HG02623 (cell line): ENCODE measurements around the gene TCF7L2.

Experiments used
- ATAC-seq: cut with Tn5 transposase; IDR thresholded peaks from one replicate; pipeline ENCODE4 v1.9.1; 2021; ENCODE audit warnings: moderate library complexity; ENCODE audit not compliant: unreplicated experiment

The TCF7L2 gene

DNA sequence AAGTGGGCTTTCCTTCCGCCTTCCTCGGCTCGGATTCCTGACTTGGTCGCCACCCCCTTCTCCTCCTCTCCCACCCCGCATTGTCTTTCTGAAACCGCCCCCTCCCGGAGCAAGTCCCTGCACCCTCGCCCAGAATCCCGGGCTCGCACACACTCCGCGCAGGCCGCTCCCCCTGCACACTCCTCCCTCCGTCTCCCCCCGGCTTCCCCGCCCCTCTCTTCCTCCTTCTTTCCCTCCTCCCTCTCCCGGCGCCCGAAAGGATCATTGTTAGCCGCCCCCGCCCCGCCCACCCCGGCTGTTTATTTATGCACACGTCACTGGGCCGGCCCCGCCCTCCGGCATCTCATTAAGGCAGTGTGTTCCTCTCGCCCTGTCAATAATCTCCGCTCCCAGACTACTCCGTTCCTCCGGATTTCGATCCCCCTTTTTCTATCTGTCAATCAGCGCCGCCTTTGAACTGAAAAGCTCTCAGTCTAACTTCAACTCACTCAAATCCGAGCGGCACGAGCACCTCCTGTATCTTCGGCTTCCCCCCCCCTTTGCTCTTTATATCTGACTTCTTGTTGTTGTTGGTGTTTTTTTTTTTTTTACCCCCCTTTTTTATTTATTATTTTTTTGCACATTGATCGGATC lies at the start of gene TCF7L2:
Gene TCF7L2 (plus strand): TSS at position 373 of the 633 bp plus-strand sequence. CDS start 510 bp downstream, outside the sequence.
- ATAC-seq, result no peak

DNA sequence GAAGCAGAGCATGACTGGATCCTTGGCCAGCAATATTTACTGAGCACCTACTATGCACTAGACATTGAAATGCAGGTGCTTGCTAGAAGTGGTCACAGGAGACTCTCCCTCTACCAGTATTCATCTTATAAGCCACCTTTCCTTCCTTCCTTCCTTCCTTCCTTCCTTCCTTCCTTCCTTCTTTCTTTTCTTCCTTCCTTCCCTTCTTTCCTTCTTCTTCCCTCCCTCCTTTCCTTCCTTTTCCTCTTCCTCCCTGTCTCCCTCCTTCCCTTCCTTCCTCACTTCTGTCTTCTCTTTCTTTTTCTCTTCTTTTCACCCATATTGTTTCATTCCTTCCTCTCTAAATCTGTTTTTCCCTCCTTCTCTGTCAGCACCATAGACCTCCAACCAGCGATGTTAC lies 47.3 kb upstream of the TCF7L2 start:
- no peak for ATAC-seq

DNA sequence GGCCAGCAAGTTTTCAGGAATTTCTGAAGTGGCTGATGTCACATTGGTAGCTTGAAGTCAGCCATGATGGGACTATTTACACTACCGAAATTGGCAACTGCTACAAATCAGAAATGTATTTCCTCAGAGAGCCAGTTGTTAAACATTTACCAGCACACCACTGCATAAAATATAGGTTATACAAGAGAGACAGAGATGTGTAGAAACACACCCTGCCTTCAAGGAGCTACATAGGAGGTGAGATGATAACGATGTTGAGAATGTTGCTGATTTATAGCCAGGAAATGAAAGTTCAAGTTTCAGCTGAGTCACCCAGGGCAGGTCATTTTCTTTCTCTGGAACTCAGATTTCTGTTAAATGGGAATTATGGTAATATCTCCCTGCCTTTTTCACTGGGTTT lies 46.0 kb upstream of the TCF7L2 start:
- no peak for ATAC-seq

DNA sequence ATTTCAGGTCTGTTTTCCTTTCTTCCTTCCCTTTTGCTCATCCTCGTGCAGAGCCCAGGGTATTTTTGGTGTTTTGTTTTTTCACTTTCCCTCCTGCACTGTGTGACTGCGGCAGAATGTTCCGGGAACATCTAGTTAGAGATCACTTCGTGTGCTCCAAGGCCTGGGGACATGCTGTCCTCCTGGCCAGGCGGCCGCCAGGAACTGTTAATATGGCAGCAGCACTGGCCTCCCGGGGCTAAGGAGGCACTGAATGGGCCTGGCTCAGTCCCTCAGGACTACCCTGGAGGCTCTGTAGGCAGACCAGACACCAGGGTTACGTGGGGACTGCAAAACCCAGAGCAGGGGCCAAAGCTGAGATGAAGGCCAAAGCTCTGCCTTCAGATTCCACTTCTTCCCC lies 43.1 kb upstream of the TCF7L2 start:
- ATAC-seq, result no peak

DNA sequence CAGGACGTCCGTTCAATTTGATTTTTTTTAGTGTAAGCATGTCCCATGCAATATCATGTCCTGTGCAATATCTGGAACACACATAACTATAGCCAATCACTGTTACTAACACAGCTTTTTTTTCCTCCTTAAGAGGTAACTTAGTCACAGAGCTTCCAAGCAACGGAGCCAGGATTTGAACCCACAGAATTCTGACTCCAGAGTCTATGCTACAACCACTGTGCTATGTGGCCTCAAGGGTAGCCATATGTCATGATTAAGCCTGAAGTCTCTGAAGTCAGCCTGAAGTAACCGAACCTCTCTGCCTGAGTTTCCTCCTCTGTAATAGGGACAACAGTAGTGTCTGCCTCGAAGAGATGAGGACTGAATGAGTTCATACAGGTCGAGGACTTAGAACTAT lies 42.2 kb upstream of the TCF7L2 start:
- ATAC-seq, result no peak

DNA sequence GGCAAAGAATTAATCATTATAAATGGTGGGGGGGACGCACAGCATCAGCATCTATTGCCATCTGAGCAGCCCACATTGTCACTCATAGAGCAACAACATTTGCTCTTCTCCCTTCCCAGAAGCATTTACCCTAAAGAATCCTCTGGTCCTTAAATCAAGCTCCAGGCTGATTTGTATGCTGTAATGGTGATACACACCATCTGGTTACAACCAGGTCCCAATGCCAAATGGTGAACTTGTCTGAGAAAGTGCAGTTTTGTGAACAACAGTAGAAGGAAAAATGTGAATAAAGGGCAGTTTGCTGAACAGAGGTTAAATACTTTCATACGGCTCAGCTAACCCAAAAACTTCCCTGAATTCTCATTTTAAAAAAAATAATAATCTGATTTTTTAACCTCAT lies 38.8 kb upstream of the TCF7L2 start:
- ATAC-seq, result no peak

DNA sequence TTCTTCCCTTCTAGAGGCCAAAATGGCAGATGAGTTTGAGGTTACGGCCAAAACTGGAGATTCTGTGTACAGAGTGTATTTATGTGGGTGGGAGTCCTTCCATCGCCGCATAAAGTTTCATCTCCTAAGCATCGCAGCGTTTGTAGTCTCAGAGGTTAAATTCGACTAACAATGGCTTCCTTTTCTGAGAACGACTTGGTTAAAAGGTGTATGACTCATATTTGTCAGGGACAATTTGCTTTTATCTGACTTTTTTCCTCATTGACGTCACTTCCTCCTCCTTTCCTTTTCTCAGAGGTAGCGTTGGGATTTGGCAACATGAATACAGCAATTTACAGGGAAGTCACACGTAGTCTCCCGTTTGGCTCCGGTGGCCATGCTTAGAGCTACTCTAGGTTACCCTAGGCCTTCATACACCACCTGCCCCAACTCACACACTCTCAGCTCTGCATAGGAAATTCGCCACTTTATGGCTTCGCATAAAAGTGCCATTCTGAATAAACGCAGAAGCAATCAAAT lies 37.6 kb upstream of the TCF7L2 start:
- no peak for ATAC-seq

DNA sequence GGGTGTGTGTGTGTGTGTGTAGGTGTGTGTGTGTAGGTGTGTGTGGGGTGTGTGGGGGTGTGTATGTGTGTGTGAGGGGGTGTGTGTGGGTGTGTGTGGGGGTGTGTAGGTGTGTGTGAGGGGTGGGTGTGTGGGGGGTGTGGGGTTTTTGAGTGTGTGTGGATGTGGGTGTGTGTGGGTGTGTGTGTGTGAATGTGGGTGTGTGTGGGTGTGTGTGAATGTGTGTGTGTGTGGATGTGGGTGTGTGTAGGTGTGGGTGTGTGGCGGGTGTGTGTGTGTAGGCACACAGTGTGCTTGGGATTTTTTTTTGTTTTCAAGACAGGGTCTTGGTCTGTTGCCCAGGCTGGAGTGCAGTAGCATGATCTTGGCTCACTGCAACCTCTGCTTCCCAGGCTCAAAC lies 36.8 kb upstream of the TCF7L2 start:
- ATAC-seq, result no peak

DNA sequence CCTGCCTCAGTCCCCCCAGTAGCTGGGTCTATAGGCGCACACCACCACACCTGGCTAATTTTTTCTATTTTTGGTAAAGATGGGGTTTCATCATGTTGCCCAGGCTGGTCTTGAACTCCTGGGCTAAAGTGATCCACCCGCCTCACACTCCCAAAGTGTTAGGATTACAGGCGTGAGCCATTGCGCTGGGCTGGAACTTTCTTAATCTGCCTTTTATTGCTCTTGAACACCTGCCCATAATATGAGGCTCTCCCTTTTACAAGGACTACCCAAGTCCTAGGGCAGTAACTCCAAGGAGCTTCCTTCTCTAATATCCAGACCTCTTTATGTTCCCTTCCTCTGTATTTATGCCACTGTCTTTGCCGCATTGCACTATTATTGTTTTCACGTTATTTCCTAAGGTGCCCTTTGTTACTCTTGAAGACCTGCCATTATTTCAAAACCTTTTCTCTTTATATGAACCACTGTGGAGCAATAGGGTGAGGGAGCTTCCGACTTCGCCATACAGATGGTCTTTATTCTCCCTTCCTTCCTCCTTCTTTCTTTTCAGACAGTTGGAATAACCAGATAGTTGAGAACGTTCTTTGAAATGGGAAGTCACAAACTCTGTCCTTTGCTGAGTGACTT lies 36.3 kb upstream of the TCF7L2 start:
- no peak for ATAC-seq

DNA sequence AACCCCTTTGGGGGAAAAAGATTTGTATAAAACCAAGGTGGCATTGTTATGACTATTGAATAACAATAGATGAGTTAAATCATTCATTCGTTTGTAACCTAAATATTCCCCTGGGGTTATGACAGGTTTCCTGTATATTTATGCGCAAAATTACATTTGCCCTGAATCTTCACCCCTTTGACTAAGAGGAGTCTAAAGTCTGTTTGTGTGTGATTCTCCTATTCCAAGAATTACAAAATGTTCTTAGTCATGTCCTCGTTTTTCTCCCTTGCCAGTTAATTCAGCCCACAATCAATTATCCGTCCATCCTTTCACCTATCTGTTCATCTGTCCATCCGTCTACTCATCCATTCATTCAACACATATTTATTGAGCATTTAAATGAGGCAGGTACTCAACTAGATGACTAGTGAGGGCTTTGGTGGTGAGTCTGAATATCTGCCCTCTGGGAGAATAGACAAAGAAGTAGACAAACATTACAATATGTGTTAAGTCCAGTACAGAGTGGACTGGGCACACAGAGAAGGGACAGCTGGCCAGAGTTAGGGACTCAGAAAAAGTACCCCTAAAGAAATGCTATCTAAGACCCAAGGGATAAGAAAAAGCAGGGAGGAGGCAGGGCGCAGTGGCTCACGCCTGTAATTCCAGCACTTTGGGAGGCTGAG lies 35.6 kb upstream of the TCF7L2 start:
- no peak for ATAC-seq

DNA sequence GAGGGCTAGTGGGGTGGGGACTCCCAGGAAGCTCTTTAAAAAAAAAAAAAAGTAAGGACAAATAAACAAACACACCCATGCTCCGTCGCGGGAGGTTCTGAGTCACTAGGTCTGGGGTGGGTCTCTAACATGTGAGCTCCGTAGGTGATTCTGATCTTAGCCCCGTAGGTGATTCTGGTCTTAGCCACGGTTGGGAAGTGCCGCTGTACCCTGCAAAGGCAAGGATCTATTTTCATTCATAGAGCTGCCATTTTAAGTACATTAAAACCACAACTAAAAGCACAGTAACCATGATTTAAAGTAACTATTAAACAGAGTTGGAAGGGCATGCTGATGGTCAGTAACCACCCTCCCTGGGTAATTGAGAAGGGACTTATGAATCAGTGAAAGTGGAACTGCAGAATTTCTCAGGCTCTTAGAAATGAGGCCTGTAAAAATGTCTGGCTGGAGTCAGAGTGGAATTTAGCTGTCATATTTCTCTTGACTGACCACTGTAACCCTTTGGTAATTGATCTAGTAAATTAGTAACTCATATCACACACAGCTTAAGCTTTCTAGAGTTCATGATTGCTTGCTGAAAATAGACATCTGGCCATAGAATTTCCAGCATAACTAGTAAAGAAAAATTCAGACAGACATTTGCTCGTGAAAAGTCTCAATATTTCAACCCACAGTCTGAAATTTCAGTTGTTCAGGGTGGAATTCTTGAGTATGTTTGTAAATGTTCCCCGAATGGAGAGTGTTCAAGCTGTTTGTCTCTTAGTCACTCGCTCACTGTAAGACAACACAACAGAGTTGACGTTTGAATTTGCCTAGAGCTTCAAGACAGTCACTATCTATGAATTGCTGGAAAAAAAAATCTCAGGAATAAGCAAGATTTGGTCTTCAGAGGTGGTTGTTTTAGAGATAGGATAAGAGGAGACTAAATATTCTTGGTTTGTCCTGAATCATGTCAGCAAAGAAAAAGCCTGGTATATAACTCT lies 34.2 kb upstream of the TCF7L2 start:
- ATAC-seq, result no peak

DNA sequence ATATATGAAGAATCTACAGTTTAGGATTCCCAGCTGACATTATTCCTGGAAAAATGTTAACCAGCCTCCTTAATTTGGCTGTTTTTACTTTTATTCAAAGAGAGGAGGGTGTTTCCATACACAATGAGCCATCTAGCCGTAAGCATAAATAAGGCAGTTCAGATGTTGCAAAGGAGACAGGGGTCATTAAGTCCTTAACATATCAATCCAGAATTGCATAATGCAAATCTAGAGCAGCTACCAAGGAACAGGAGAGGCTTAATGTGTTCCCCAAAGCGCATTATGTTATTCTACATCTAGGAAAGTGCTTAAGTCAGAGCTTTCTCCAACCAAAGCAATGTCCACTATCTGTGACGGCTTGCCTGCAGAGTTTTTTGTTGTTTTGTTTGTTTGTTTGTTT lies 32.4 kb upstream of the TCF7L2 start:
- no peak for ATAC-seq

DNA sequence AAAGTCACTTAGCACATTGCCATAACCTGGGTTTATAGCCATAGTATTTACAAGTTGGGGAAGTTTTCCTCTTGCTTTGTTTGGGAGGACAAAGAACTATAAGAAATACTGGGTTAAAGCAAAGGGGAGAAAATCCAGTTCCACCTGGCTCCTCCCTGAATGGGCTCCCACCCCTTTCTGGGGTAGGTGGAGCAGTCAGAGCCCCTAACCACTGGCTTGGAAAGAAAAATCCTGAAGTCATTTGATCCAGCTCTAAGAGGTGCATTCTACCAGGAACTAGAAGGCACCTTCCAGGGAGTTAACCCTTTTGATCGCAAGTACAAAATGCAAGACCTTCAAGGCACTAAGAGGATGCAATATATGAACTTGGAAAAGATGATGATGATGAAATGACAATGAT lies 31.3 kb upstream of the TCF7L2 start:
- no peak for ATAC-seq

DNA sequence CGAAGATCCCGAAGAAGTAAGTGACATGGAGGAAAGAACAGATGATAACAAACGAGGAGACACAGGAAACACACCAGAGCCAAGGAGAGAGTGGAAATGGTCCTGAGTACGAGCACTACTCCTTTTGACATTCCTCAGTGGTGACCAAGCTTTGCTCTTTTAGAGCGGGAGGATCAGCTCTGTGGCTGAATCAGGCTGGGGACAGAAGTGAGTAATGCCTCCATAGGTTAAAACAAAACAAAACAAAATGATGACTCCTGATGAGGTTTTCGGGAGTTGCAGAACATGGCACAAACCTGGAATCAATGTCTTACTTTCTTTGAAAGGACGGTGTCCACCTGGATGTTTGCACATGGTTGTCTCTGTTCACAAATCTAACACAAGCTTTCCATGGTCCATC lies 30.3 kb upstream of the TCF7L2 start:
- ATAC-seq, result no peak

DNA sequence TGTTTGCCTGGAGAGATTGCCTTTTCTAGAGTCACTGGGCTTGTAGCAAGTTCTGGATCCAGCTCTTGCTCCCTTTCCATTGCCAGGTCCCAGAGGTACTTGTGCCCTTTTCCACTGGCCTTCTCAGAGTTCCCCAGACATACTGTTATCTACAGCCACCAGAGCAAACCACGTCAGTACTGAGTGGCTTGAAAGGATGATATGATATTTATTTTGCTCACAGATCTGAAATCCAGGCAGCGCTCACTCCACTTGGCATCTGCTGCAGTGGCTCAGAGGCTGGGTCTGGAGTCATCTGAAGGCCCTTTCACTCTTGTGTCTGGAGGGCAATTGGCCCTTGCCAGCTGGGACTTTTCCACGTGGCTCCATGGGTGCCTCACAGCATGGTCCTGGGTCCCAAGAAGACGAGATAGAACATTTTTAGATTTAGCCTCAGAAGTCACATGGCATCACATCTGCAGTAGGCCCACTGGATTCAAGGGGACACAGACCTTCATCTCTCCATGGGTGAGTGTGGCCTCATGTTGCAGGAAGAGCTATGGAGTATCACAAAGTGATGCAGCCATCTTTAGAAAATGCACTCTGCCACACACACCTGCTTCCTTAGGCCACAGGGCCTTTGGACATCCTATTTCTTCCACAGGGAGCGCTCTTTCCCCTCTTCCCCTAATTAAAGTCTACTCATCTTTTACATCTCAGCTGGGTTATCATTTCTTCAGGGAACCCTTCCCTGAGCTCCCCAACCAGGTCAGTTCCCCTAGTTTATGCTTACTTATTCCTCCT lies 22.9 kb upstream of the TCF7L2 start:
- no peak for ATAC-seq

DNA sequence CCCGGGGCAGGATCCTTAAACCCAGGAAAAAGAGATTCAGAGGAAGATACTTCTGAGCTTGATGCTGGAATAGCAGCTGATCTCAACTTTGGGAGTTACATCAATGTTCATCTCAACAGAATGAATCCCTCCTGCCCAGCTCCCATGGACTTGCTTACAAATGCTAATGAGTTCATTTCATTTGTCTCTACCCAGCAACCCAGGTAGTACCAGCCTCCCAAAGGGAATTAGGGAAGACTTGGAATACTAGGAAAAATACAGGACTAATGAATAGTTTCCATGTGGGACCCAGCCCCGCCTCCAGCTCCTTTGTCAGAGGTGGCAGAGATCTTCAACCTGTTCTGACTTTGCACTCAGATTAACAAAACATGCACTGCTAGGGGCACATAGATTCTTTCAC lies 22.1 kb upstream of the TCF7L2 start:
- no peak for ATAC-seq

DNA sequence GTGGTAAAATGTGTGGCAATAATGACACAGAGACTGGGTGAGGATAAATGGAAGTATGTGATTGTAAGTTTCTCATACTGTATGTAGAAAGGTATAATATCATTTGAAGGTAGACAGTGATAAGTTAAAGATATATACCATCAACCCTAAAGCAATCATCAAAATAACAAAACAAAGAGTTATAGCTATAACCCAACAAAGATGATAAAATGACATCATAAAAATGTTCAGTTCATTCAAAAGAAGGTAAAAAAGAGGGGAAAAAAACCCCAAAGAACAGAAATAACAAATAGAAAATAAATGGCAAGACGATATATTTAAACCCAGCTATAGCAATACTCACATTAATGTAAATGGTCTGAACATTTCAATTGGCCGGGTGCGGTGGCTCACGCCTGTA lies 17.4 kb upstream of the TCF7L2 start:
- ATAC-seq, result no peak

DNA sequence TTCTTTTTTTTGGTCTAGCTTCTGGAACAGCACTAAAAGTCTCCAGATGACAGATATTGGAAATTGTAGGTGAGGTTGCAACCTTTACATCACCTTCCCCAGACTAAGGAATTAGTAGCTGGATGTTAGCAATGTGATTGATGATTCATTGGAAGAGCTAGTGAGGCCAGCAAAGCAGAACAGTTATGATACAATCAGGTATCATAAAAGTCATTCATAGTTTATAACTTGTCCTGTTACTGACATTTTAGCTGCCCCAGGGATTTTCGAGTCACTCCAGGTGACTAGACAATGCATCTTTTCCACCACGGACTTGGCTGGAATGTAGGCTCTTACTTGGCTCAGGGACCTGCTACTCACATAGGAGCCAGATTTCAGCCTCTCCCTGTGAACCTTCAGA lies 15.9 kb upstream of the TCF7L2 start:
- no peak for ATAC-seq

DNA sequence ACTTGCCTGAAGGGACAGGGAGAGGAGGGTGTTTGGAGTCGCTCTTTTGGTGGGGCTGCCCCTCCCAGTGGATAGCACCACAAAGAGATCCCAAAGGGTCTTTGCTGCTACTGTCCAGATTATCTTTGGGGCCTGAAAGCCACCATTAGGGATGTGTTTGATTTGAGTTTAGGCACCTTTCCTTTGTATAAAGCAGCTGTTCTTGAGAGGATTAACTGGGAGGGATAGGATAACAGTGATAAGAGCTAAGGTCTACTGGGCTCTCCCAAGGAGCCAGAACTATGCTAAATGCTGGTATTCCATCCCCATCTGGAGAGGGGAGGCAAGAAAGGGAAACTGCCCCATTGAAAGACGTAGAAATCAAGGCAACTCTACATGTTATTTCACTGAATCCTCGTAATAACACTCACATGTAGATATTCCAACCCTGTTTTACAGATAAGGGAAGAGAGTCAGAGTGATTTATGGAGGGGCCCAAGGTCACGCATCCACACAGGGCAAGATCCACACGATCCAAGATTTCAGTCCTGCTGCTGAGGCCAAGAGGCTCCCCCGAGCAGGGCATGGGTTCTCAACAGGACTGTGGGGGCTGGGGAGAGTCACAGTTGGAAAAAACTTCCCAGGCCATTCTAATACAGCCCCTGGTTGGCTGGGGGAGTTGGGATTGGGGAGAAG lies 11.1 kb upstream of the TCF7L2 start:
- no peak for ATAC-seq

DNA sequence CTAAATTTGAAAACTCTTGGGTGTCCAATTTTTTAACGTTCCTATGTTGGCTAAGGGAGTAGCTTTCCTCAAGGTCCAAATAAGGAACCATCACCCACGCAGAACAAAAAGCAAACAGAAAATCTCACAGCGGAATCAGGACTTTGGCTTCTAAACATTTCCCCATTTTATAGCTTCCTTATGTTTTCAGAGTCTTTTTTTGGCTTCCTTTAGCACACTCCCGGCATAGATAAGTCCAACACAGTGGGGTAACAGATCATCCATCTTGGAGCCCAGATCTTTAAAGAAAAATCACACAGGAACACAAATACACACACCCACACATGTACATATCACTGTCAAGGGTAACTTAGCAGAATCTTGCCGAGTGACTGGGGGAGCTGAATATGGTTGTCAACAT lies 4.2 kb upstream of the TCF7L2 start:
- no peak for ATAC-seq
